DMS53 (cell line): ENCODE results near the gene RAX.
"Not testable (repeated sequence)": the region's sequence is repeated elsewhere in the genome, so short reads cannot be mapped to it uniquely, and the experiment has no call there.

ENCODE experiments used
- DNase-seq: peaks from one replicate; lab custom pipeline; 2025; lab: John Stamatoyannopoulos, UW

RAX gene

DNA sequence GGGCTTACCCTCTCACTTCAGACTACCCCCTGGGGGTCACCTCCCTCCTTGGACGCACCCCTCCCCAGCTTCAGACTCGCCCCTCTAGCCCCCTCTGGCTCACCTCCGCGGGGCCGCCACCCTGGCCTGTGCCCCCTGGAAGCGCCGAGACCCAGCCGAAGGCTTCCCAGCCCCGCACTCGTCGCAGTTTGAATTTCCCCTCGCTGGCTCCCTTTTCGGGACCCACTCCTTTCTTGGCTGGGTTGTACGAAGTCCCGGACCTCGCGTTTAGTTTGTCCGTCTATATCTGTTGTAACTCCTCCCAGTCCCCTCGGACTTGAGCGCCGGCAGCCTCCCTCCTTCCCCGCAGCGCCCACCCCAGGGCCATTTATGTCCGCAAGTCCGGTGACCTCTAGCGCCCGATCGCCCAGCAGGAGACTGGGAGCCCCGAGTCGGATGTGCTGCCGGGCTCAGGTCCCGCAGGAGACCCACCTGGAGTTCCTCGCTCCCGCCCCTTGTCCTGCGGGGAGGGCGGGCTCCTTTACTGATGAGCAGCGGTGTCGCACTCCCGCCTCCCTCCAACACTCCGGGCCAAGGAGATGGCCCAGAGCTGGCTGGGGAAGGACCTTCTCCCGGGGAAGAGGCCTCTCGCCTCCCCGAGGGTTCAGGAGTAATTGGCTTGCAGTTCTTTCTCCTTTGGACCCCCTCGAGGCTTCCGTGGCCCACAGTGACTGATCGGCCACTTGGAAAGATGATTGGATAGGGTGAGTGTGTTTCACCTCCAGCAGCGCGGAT is 692 bp upstream of the RAX start:
- DNase-seq: no peak

DNA sequence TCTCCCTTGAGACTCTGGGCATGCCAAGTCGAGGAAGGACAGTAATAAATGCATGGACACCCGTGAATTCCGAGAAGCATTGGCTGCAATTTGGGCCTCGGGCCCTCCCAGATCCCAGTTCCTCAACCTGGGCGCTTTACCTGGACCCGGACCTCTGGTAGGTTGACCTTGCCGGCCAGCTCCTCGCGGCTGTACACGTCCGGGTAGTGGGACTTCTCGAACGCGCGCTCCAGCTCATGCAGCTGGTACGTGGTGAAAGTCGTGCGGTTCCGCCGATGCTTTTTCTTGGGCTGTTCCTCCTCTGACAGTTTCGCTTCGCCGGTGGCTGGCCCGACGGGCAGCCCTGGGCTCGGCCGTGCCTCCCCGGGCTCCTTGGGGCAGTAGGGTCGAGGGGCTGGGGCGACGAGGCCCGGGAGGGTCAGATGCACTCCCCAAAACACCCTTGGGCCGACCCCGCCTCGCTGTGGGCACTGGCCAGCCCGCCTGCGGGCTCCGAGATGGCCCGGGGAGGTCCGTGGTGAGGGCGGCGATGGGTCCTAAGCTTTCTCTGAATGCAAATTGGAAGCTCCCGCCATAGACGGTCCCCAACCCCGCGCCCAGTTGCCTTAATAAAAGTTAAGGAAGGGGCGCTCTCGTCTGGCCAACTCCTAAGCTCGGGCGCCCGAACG is 899 bp downstream of the RAX start:
- no peak for DNase-seq

DNA sequence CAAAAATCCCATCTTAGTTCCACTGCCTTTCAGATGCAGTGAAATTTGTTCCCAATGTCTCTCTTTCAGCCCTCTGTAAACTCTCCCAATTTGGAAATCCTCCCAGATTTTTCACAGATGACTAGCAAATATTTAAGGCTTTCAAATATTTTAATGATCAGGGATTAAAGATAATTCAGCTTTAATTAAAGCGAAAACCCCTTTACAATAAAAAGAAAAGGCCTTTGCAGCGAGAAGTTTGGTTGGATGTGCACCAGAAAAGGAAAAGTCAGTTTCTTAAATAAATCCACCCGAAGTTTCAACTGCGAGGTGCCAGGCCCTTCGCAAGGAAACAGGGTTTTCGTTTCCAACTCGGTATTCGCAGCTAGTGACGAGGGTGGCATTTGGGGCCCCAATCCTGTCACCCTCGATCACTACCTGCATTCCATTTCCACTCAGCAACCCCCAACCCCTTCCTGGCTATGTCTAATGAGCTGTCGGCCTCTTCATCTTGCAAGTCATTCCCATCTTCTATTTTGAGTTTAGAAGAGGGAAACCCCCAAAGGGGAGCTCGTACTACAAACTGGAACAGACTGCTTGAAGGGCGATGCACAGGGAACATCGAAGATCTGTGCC is 1.5 kb downstream of the RAX start:
- DNase-seq: no peak

GRCh38 chr18:59270689-59271257 is 2.5 kb downstream of the RAX start:
- peak; percentile 45 for DNase-seq

- DNase-seq: no peak
Measured at GRCh38 chr18:59269563-59270119, 3.6 kb downstream of the RAX start.

- peak; percentile 95 for DNase-seq
Measured at GRCh38 chr18:59268721-59269562, 4.3 kb downstream of the RAX start.

GRCh38 chr18:59268127-59268720 is 5.0 kb downstream of the RAX start:
- DNase-seq: peak; percentile 63

- peak; percentile 65 for DNase-seq
Measured at GRCh38 chr18:59267503-59268126, 5.6 kb downstream of the RAX start.

- peak; percentile 51 for DNase-seq
Measured at GRCh38 chr18:59266886-59267502, 6.3 kb downstream of the RAX start.

DNA sequence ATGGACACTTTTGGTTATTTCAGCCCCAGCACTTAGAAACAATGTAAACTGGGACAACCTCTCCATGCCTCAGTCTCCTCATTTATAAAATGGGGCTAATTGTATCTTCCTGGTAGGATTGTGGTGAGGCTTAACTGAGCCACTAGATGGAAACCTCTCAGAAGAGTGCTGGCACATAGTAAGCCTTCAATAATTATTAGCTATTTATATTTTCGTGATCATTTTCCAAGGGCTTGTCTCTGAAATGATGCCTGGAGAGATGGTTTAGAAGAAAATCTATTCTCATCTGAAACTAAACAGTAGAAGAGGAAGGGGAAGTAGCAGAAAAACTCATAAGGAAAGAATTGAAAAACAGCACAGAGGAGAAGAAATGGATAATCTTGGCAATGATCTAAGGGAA is 6.8 kb downstream of the RAX start:
- DNase-seq: no peak

- DNase-seq: peak; percentile 55
Measured at GRCh38 chr18:59265974-59266369, 7.3 kb downstream of the RAX start.

- peak; percentile 90 for DNase-seq
Measured at GRCh38 chr18:59265246-59265973, 7.8 kb downstream of the RAX start.

DNA sequence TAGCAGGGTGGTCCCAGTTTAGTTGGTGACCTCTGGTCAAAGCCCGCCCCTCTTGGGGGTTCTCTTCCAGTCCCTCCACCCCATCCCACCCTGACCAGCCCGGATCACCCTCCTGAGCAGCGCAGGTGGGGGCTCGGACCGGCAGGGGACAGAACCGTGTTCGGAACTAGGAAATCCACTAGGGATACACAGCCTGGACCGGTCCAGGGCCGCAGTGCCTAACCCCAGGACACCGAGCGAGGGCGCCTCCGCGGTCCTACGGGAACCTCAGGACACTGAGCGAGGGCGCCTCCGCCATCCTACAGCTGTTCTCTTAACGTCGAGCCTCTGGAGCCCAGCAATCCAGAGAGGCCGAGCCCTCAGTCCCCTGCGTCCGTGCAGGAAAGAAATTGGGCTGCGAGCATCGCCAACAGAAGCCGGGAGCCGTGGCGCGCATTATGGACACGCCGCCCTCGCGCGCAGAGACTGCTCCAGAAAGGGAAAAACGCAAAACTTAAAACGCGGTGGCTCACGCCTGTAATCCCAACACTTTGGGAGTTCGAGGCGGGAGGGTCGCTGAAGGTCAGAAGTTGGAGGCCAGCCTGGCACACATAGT is 8.5 kb downstream of the RAX start:
- DNase-seq: peak; percentile 71

DNA sequence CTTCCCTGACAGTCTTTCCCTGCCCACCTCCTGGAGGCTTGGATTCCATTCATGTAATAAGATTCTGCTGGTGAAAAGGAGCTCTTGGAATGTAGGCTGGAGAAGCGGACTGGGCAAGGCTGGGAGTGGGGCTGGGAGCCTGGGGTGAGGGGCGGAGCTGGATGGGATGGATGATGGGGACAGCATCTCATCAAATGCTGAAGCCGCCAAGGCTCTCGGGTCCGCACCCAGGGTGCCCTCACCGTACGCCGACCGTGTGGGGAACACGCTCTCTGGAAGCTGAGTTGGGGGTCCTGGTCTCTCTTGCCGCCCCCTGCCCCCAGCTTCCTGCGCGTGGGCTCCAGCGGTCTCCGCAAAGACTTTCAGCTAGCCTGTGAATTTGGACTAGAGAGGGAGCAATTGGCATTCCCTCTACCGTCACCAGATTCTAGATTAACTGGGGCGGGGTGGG is 9.1 kb downstream of the RAX start:
- no peak for DNase-seq

DNA sequence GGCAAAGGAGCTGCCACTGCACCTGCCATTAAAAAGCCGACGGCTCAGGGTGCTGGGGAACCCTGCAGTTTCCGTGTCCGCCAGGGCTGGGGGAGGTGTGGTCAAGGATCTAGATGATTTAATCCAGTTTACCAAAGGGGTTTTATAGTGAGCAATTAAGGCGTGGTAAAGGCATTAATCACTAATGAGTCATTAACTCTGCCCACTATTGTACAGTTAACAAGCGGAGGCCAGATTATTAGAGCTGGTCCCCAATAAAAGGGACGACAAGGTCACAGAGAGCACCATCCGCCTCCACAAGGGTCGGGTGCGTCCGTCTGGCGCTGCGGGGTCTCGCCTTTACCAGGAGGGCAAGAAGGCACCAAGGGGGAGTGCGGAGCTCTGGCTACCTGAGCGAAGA is 9.6 kb downstream of the RAX start:
- DNase-seq: no peak

GRCh38 chr18:59262243-59262642 is 11.0 kb downstream of the RAX start:
- not testable (repeated sequence) for DNase-seq

DNA sequence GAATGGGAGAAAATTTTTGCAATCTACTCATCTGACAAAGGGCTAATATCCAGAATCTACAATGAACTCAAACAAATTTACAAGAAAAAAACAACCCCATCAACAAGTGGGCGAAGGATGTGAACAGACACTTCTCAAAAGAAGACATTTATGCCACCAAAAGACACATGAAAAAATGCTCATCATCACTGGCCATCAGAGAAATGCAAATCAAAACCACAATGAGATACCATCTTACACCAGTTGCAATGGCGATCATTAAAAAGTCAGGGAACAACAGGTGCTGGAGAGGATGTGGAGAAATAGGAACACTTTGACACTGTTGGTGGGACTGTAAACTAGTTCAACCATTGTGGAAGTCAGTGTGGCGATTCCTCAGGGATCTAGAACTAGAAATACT is 11.4 kb downstream of the RAX start:
- not testable (repeated sequence) for DNase-seq

- not testable (repeated sequence) for DNase-seq
Measured at GRCh38 chr18:59255491-59255890, 17.8 kb downstream of the RAX start.

DNA sequence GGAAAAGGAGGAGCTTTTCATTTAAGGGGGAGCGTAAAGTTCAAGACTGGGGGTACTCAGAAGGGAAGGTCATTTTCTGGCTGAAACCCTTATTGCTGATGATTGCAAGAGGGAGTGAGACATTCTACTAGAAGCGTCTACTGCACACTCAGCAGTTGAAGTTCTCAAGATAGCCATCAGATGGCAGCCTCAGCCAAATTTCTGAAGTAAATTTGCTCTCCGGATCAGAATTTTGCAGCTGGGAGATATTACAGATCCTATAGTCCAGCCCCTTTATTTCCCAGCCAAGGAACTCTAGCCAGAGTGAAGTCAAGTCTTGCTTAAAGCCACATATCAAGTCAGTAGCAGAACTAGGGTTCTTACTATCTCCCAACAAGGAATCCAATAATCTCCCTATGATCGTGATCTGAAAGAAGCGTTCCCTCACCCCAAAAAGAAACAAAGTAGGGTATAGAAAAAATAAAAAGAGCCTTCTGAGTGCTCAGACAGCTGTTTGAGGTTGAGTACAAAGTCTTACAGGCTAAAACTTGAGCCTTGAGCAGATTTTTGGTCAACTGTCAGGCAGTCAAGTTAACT is 24.0 kb downstream of the RAX start:
- DNase-seq: peak; percentile 96
